NCI-H1436 (cell line): ENCODE data around the gene SIX2.

Experiments
- DNase-seq: peaks from one replicate; lab custom pipeline; 2025; lab: John Stamatoyannopoulos, UW

Gene SIX2

DNA sequence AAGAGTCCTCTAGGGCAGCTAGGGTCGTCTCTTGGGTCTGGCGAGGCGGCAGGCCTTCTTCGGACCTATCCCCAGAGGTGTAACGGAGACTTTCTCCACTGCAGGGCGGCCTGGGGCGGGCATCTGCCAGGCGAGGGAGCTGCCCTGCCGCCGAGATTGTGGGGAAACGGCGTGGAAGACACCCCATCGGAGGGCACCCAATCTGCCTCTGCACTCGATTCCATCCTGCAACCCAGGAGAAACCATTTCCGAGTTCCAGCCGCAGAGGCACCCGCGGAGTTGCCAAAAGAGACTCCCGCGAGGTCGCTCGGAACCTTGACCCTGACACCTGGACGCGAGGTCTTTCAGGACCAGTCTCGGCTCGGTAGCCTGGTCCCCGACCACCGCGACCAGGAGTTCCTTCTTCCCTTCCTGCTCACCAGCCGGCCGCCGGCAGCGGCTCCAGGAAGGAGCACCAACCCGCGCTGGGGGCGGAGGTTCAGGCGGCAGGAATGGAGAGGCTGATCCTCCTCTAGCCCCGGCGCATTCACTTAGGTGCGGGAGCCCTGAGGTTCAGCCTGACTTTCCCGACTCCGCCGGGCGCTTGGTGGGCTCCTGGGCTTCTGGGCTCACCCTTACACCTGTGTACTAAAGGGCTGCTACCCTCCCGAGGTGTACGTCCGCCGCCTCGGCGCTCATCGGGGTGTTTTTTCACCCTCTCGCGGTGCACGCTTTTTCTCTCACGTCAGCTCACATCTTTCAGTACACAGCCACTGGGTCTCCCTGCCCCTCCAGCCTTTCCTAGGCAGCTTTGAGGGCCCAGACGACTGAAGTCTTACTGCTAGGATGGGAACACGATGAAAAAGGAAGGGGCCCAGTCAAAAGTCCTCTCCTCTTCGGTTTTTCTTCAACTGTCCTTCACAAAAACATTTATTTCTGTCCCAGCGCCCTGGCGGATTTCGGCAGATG, 8.1 kb downstream of the SIX2 start:
- DNase-seq: no peak

DNA sequence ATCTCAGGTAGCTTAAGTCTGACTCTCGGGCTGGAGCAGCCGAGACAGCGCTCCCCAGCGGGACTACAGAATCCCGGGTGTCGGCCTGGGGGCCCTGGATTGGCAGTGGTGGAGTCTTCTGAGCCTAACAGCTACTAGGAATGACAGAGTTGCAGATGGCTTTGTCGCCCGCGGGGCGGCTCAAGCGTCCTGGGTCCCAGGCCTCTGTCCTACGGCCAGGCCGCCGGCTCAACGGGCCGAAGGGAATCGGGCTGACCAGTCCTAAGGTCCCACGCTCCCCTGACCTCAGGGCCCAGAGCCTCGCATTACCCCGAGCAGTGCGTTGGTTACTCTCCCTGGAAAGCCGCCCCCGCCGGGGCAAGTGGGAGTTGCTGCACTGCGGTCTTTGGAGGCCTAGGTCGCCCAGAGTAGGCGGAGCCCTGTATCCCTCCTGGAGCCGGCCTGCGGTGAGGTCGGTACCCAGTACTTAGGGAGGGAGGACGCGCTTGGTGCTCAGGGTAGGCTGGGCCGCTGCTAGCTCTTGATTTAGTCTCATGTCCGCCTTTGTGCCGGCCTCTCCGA, 8.8 kb downstream of the SIX2 start:
- DNase-seq: no peak

DNA sequence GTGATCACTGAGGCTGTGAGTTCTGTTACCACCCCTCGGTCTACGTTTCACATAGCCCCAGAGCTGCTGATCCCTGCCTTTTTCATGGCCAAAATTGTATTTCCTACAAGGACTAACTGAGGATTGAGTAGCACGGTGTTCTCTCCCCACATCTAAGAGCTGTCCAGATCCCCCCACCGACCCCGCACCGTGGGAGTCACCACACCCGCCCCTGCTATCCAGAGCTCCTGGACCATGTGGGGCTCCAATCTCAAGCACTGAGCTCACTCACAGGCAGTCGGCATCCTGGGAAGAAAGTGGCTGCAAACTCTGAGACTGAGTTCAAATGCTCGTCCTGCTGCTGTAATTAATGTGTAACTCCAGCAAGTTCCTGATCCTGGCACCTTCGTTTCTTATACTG, 9.7 kb downstream of the SIX2 start:
- DNase-seq: no peak

DNA sequence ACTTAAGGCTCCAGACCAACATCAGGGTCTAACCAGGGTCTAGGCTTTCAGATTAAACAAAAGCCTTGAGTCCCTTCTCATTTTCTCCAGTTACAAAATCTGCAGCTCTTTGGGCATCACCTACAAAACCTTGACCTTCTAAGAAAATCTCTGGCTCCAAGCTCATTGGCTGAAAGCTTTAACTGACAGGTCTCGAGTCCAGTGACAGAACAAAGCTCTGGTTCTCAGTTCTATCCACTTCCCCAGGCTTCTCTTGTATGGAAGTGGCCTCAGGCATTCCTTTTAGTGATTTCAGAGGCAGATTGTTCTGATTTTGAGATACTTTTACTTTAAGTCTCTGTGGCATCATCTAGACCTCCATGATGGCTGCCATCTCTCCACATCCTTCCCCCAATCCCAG, 11.3 kb downstream of the SIX2 start:
- DNase-seq: no peak

DNA sequence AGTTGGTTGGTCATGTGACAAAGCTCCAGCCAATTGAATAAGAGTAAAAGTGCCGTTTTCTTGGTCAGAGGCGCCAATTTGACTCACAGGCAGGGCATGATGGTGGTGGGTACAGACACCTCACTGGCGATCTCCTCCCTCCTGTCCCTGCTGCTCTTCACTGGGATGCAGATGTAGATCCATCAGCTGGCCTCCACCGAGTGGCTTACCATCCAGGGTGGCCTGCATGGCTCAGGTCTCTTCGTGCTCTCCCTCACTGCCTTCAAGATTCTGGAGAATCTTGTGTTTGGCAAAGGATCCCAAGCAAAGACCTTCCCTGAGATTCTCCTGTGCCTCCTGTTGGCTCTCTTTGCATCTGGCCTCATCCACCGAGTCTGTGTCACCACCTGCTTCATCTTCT, 12.9 kb downstream of the SIX2 start:
- no peak for DNase-seq

DNA sequence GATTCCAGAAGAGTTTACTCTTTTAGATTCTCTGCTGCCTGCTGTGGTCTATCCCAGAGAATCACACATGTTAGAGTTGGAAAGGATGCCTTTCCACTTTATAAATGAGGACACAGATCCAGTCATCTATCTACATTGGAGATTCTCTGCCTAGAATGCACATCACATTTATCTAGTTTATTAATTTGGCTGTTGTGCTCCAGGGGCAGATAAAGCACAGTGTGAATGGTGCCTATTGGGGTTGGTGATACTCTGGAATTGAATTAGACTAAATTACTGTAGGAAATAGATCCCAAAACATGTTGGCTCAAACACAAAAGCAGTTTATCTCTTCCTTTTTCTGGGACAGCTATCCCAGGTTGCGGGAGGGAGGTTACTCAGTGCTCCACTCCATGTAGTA, 14.9 kb downstream of the SIX2 start:
- DNase-seq: no peak

DNA sequence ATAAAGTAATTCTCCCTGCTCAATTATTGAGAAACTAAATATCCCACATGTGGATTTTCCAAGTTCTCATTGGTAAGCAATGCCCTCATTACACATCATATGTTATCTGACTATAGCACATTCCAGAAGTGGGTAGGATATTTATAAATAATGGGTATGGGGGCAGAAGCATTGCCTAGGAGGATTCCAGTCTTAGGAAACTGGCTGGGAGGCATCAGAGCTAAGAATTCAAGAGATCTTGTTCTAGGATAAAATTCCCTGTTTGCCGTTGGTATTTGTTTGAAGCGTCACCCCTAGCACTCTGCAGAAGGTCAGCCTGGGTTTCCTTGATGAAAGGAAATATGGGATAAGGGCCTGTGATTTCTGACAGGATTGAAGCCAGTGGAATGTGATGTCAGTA, 20.1 kb downstream of the SIX2 start:
- no peak for DNase-seq

DNA sequence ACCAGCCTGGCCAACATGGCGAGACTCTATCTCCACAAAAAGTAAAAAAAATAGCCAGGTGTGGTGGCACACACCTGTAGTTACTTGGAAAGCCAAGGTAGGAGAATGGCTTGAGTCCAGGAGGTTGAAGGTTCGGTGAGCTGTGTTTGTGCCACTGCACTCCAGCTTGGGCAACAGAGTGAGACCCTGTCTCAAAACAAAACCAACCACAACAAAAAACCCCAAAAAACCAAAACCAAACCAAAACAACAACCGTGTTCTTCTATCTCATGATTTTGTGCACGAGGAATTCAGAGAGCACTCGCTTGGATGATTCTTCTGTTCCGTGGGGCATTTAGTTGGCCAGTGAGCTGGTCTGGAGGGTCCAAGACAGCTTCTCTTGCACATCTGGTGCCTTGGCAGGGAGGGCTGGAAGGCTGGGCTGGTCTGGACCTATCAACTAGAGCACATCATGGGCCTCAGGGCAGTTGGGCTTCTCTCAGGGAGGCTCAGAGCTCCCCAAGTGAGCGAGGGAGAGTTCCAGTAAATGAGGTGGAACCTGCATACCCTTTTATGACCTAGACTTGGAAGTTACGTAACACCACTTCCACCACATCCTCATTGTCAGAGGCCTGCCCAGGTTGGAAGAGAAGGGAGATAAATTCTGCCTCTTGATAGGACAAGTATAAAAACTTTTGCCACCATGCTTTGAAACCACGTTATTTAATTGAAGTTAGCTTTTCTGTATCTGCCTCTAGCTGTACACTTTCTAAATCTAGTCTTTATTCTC, 25.2 kb downstream of the SIX2 start:
- no peak for DNase-seq

DNA sequence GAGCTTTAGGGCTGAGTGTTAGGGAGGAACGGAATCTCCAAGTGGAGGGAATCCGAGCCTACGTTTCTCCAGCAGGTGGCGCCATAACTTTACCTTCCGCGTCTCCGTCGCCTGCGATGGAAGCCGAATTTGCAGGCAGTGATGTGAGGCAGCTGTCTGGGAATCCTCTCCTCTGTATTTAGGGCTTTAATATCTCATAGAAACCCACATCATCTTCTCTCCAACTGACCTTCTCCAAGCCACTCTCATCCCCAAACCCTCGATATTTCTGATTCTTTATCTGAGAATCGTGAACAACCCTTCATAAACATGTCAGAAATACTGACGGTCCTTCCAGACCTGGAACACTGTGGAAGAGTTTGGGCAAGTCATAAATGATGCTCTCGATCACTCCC, 27.5 kb downstream of the SIX2 start:
- peak; percentile 80 for DNase-seq

DNA sequence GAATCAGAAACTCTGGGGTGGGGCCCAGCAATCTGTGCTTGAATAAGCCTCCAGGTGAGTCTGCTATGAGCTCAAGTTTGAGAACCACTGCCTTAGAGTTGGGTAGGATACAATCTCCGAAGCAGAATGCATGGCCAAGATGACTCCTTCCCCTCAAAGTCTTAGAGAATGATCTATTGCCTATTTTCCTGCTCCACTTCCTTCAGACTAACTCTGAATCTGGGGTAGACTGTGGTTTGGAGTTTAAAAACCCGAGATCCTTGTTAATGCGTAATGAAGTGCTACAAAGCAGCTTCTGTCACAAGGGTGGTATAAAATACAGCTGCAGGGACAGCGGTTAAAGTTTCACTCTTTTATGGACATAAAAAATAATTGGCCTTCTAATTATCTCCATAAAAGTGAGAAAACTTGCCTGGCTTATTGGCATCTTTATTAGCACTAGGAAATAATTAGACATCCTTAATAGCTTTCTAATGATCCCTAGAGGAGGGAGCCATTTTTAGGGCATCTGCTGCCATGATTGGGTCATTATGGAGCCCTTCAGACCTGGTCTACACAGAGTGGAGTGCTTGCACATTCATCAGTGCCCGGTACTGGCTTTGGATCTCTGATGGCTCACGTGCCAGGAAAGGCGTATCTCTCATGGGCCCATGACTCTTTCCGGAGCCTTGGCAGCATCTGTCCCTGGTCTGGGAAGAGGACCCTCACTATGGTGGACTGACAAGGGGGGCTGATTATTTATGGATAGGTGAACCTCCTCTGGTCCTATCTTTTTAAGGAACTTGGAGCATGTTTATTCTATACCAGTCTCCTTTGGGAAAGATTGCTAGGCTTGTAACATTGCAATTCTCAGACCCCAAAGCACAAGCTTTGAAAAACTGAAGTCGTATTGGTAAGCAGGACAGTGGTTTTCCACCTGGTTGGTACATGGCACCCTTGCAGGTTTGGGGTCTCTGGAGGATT, 28.2 kb downstream of the SIX2 start:
- no peak for DNase-seq

DNA sequence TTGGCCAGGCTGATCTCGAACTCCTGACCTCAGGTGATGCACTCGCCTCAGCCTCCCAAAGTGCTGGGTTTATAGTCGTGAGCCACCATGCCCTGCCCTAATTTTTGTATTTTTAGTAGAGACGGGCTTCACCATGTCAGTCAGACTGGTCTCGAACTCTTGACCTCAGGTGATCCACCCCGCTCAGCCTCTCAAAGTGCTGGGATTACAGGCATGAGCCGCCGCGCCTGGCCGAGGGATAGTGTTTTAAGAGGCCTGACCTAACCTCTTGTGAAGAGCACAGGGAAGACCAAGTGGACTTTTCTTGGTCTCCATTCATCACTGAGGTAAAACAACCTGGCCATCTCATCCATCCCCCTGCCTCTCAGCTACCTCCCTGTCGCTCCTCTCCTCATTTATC, 29.7 kb downstream of the SIX2 start:
- DNase-seq: no peak

DNA sequence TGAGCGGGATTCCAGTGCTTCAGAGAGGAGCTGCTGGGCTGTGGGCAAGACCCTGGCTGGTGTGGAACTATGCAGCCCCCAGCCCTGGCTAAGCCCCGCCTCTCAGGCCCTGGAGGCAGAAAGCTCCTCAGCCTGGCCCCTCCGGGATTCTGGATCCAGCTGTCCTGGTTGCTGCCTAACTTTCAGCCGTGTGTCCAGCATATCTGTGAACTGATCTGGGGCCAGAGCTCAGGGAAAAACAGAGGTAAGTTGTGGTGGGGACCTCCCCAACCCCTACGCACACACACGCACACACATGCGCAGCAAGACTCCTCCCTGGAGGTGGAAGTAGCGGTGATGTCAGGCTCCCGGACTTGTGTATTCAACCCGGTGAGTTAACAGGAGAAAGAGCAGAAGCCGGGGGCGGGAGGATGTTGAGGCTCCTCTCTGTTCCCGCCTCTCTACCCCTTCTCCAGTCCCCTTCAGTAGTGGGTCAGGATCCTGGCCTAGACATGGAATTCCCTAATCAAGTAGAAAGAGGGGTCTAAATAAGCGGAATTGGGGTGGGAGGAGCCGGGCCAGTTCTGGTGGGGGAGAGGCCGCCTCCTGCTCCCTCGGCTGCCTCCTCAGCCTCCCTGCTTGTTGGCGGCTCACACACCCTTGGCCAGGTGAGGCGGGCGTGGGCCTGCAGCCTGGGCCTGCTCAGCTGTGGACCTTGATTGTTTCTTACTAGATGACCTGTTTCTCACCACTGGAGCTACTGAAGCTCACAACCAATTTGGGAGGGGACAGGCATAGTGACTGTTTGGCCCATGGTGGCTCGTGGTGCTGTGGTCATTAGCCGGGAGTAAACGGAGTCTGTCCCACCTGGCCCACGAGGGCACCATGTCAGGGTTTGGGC, 33.4 kb downstream of the SIX2 start:
- no peak for DNase-seq

DNA sequence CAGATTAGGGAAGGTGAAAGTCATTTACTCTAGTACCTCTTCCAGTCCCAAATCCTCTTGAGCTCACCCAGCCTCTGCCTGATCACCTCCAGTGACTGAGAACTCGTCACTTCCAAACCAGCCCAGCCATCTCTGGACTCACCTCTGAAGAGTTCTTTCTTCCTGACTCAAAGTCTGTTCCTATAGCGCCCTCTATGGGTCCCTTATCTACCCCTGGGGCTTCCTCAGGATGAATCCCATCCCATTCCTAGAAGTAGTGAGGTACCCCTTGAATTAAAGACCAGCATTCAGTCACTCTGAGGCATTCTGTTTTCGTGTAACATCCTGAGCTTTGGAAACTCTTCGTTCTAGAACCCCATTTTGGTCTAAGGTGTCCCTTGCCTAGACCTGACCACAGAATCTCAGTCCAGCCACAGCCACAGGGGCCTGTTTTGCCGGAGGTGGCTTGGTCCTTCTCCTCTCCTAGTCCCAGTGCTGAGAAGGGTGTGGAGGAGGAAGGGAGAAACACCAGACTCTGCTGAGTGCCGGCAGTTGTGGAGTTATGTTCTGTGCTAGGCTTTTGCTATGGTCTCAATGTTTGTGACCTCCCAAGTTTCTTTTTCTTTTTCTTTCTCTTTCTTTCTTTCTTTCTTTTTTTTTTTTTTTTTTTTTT, 35.1 kb downstream of the SIX2 start:
- DNase-seq: peak; percentile 76

DNA sequence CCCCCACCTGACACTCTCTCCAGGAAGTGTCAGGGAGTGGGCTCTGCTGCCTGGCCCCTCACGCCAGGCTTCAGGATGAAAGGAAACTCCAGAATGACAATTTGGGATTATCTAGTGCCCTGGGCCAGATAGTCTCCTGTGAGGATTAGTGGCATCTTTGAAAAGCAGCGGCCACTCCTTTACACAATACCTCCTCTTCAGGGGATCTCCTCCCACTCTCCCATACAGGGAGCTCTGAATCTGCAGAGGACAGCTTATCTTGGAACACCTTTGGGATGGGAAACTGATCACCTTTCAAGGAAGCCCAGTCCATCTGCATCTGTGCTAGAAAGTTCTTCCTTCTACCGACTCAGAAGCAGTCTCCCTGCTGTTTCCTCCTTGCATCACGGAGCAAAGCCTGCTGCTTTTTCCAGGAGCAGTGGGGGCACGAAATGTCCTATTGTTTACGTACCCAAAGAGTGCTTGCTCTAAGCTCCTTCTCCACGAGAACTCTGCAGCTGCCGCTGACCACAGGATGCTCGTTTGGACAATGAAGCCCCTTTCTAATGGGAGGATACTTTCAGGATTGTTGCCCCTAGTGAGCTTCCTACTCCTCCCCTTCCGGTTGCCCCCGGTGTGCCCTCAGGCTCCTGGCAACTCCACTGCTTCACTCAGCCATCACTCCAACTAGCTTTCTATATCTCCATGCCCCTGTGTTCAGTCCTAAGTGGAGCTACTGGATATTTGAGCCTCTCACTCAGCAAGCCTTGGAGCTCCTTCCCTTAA, 36.3 kb downstream of the SIX2 start:
- DNase-seq: peak; percentile 16

DNA sequence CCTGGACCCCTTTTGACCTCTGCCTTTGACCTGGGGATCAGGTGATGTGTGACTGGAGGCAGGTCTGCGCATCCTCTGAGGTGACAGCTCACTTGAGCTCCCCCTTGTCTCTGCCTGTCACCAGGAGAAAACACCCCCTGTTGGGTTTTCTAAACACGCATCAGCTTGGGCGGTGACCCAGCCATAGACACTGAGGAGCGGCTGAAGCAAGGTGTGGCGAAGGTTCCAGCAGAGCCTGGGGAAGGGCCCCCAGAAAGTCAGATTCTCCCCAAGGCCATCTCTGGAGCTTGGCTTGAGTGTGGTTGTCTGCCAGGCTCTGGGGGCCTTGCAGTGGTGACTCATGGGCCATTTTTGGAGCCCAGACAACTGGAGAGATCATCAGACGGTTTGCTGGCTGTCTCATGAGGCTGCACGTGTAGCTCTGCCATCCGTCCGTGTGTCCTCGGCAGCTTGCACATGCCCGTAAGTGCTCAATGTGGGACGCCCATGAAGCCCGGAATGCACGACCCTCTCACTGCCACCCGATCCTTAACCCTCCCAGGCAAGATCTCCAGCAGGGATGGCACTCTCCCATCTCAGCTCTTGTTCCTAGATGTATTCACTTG, 38.3 kb downstream of the SIX2 start:
- no peak for DNase-seq

DNA sequence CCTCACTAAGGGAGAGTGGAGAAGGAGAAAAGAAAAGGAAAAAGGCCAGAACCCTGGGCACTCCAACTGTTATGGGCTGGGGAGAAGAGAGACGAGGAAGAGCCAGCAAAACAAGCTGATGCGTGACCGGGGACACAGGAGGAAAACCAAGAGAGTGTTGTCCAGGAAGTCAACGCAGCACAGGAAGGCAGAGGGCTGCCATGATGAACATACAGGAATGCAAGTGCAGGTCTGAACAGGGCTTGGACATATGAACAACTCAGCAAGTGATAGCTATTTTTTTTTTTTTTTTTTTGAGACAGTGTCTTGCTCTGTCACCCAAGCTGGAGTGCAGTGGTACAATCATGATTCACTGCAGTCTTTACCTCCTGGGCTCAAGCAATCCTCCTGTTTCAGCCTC, 39.3 kb downstream of the SIX2 start:
- DNase-seq: no peak

DNA sequence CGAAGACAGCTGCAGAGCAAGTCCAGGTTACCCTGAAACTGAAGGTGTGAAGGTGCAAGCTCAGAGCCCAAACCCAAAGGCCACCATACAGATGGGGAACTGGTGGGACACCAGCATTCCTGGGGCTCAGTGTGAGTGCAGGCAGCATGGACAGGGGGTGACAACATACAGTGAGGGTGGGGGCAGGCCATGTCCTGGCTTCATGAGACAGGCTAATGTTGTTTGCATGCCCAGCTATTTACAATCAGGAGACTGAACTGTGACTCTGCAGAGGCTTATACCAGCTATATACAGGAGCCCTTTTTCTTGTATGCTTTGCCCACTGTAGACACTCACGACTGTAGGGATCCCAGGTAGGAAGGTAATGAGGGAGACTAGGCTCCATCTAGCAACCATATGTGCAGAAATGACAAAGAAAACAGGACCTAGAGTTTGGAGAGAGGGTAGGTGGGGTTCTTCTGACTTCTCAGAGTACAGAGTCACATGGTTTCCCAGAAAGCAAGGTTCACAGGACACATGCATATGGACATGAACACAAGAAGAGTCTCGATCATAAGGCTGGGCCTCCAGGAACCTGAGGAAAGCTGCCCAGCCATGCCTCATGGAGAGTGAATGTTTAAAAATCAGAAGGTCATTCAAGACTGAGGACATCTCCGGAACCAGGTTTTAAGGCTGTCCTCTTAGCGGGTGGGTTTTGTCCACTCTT, 41.4 kb downstream of the SIX2 start:
- no peak for DNase-seq

DNA sequence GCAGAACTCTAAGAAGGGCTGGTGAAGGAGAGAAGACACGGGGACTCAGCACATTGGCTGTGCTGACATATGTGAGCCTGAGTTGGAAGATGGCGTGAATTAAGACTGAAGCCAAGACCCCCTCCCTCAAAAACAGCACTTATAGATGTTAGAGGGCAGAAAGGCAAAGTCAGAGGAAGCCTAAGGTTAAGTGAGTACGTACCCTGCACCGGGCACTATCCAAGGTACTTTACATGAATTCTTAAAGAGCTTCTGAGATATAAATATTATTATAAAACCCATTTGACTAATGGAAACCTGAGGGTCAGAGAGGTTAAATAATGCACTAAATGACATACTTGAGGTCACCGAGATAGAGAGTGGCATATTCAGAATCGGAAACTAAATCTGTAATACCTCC, 42.2 kb downstream of the SIX2 start:
- no peak for DNase-seq
